HL-60 (cell line): ENCODE results near the gene ZMAT2.
"Not testable (repeated sequence)": the region's sequence is repeated elsewhere in the genome, so short reads cannot be mapped to it uniquely, and the experiment has no call there.

Source experiments
- DNase-seq, 2 experiments: peaks; one replicate each; pipeline ENCODE4 v3.0.0-alpha.2; 2010 to 2020; ENCODE audit warnings: low read depth in 1 of 2, low spot score in 1 of 2
- H3K27ac ChIP-seq: fragments of 250-450 bp; sonication (Bioruptor Pico); replicated peaks from 2 replicates; pipeline ENCODE4 v1.5.1; 2020; ENCODE audit warnings: mild to moderate bottlenecking, moderate library complexity
- H3K27me3 ChIP-seq: fragments of 250-450 bp; sonication (Bioruptor Pico); 2 replicates; pipeline ENCODE4 v1.5.1; 2021; ENCODE audit warnings: mild to moderate bottlenecking, moderate library complexity; ENCODE audit not compliant: insufficient read depth, poor library complexity, severe bottlenecking
- H3K4me3 ChIP-seq: replicated peaks from 2 replicates; pipeline ENCODE4 v1.5.1; 2011; ENCODE audit warnings: mild to moderate bottlenecking, control low read depth, low read length; ENCODE audit not compliant: insufficient read depth
- GABPA ChIP-seq: IDR thresholded peaks from 2 replicates; pipeline ENCODE4 v1.6.1; 2012; ENCODE audit warnings: low read depth
- POLR2AphosphoS5 ChIP-seq: IDR thresholded peaks from 2 replicates; pipeline ENCODE4 v1.6.1; 2012; ENCODE audit warnings: low read depth
- SPI1 ChIP-seq: IDR thresholded peaks from 2 replicates; pipeline ENCODE4 v1.6.1; 2012; ENCODE audit warnings: low read depth, mild to moderate bottlenecking, borderline replicate concordance
- TF ChIP-seq, protein P1 (sequence below): IDR thresholded peaks from one replicate; pipeline ENCODE4 v1.5.1; 2011; ENCODE audit warnings: low read length, control low read depth, inconsistent platforms; ENCODE audit not compliant: insufficient read depth
- TF ChIP-seq, protein P2 (sequence below): IDR thresholded peaks from 2 replicates; pipeline ENCODE4 v1.6.1; 2012; ENCODE audit warnings: low read depth; ENCODE audit not compliant: insufficient replicate concordance

ZMAT2 gene

DNA sequence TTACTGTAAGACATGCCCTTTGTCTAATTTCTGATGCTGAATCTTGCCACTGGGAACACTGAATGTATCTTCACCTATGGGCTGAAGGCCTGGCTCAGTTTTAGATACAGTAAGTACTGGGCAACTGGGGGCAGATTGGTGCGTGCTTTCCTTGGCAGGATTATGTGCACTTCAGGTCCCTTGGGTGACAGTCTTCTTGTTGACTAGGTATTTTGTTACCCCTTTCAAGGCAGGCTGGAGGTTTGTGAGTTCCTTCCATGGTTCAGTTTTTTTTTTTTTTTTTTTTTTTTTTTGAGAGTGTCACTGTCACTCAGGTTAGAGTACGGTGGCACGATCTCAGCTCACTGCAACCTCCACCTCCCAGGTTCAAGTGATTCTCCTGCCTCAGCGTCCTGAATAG, 7.6 kb downstream of the ZMAT2 start:
- H3K4me3 ChIP-seq = no peak overlapping the region
- no peaks in the 10 kb centered on the region for H3K27me3 ChIP-seq
- TF ChIP-seq, protein P1, sequence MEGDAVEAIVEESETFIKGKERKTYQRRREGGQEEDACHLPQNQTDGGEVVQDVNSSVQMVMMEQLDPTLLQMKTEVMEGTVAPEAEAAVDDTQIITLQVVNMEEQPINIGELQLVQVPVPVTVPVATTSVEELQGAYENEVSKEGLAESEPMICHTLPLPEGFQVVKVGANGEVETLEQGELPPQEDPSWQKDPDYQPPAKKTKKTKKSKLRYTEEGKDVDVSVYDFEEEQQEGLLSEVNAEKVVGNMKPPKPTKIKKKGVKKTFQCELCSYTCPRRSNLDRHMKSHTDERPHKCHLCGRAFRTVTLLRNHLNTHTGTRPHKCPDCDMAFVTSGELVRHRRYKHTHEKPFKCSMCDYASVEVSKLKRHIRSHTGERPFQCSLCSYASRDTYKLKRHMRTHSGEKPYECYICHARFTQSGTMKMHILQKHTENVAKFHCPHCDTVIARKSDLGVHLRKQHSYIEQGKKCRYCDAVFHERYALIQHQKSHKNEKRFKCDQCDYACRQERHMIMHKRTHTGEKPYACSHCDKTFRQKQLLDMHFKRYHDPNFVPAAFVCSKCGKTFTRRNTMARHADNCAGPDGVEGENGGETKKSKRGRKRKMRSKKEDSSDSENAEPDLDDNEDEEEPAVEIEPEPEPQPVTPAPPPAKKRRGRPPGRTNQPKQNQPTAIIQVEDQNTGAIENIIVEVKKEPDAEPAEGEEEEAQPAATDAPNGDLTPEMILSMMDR = no peak
- TF ChIP-seq SPI1 (no peak), GABPA (no peak), POLR2AphosphoS5 (no peak)
- TF ChIP-seq, protein P2, sequence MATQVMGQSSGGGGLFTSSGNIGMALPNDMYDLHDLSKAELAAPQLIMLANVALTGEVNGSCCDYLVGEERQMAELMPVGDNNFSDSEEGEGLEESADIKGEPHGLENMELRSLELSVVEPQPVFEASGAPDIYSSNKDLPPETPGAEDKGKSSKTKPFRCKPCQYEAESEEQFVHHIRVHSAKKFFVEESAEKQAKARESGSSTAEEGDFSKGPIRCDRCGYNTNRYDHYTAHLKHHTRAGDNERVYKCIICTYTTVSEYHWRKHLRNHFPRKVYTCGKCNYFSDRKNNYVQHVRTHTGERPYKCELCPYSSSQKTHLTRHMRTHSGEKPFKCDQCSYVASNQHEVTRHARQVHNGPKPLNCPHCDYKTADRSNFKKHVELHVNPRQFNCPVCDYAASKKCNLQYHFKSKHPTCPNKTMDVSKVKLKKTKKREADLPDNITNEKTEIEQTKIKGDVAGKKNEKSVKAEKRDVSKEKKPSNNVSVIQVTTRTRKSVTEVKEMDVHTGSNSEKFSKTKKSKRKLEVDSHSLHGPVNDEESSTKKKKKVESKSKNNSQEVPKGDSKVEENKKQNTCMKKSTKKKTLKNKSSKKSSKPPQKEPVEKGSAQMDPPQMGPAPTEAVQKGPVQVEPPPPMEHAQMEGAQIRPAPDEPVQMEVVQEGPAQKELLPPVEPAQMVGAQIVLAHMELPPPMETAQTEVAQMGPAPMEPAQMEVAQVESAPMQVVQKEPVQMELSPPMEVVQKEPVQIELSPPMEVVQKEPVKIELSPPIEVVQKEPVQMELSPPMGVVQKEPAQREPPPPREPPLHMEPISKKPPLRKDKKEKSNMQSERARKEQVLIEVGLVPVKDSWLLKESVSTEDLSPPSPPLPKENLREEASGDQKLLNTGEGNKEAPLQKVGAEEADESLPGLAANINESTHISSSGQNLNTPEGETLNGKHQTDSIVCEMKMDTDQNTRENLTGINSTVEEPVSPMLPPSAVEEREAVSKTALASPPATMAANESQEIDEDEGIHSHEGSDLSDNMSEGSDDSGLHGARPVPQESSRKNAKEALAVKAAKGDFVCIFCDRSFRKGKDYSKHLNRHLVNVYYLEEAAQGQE = no peak
- H3K27ac ChIP-seq = no peak overlapping the region
- no peak for DNase-seq

DNA sequence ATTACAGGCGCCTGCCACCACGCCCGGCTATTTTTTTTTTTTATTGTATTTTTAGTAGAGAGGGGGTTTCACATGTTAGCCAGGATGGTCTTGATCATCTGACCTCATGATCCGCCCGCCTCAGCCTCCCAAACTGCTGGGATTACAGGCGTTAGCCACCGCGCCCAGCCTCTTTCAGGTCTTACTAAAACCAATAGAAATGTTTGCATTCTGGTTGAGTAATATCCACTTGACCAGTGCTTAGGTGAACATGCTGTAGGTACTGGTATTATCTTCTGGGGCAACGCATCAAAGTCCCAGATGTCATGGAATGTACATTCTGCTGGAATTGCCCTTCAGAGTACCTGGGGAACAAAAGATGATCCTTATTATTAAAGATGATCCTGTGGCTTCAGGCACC, 8.5 kb downstream of the ZMAT2 start:
- not testable (repeated sequence) for DNase-seq, H3K27ac ChIP-seq, H3K4me3 ChIP-seq, H3K27me3 ChIP-seq

DNA sequence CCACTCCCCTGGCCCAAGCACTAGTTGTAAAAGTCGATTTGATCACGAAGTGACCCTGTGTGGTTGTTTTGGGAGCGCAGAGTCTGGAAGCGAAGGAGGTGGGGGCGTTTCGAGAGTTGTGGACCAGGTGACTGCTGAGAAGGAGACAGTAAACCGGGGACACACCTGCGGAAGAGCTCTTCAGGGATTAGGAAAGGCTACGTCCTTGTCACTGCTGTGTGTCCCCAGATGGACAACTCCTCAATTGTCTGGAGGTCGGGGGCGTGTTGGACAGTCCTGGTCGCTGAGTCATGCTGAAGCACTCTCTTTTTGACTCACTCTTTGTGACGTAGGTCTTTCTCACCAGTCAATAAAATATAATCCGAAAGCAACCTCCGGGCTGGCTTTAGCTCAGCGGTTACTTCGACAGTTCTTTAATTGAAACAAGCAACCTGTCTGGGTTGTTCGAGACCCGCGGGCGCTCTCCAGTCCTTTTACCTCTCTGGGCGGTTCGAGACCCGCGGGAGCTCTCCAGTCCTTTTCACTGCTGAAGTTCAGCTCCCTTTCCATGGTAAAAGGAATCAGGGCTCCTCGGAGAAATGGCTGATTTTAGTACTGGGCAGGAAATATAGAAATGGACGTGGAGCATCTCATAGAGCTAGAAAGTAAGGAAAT, 10.8 kb downstream of the ZMAT2 start:
- DNase-seq = peak; percentile 76 to 82
- TF ChIP-seq, protein P2 = peak; percentile 93
- TF ChIP-seq, protein P1 = no peak
- H3K4me3 ChIP-seq = peak overlapping the region; percentile 89

DNA sequence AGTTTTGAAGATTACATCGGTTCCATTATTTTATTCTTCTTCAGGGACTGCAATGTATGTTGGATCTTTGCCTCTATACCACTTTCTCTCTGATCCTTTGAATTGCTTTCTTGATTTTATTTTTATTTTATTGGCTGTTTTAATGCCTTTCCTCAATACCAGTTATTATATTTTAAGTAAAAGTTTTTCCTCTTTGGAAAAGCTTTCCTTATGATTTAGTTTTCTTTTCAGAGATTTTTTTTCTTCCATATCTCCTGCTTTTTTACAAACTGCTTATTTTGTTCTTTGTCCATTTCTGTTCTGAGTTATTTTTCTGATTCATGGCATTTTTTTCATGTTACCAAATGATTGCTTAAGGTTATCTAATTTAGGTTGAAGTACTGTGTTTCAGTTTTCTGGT, 11.5 kb downstream of the ZMAT2 start:
- no peak for DNase-seq
- Histone ChIP-seq H3K27ac (no peak overlapping the region), H3K4me3 (no peak overlapping the region), H3K27me3 (no peaks in the 10 kb centered on the region)
- TF ChIP-seq, protein P2 = no peak
- TF ChIP-seq GABPA = no peak
- TF ChIP-seq POLR2AphosphoS5 = no peak
- TF ChIP-seq, protein P1 = no peak
- TF ChIP-seq SPI1 = no peak

More for the DNA sequence above, 10.8 kb downstream of the ZMAT2 start:
- Histone ChIP-seq H3K27me3 (no peaks in the 10 kb centered on the region), H3K27ac (peak overlapping the region; percentile 41)
